HepG2 (cell line): Measurements from ENCODE around the gene ZNF511. TPM values are rescaled to one million over a fixed set of nuclear protein-coding genes. Genes with fewer than 3 reads are reported as not detected.

Experiments
- ATAC-seq: fragments of 200-7000 bp; cut with Tn5 transposase; 3 replicates; pipeline ENCODE4 v1.9.1; 2020; ENCODE audit warnings: mild to moderate bottlenecking, moderate library complexity
- BruUV-seq: library from RNA; stranded (reverse); fragments of 400-500 nt; replicated peaks from 2 replicates; lab custom pipeline; 2021; lab: Mats Ljungman, UMichigan
- CTCF ChIA-PET: fragments of 300-600 bp; formaldehyde crosslinking; extraction: SDS; loops from one replicate; lab custom pipeline; 2021; ENCODE audit warnings: low total read pairs, inconsistent platforms, low intra/inter-chr PET ratio; lab: Yijun Ruan, JAX
- POLR2A ChIA-PET: fragments of 350-600 bp; sonication (Branson Sonifier 250); formaldehyde crosslinking; loops from one replicate; lab custom pipeline; 2020; ENCODE audit warnings: antibody characterized with exemption, inconsistent platforms; lab: Yijun Ruan, JAX
- DNase-seq: peaks from one replicate; pipeline ENCODE4 v3.0.0-alpha.2; 2015; ENCODE audit warnings: low spot score
- FAIRE-seq: peaks from 3 replicates; lab custom pipeline; 2011; peaks lifted over from hg19 to GRCh38; lab: Jason Lieb, UNC
- H2AFZ ChIP-seq: one replicate; pipeline ENCODE4 v1.6.1; 2011; ENCODE audit warnings: low read length, inconsistent platforms
- H3K27ac ChIP-seq: fragments of 300-600 bp; 3 replicates; pipeline ENCODE4 v1.8.0; 2011; ENCODE audit warnings: mixed run types, mild to moderate bottlenecking, mixed read lengths, low read length, inconsistent platforms; ENCODE audit not compliant: insufficient read depth; ENCODE audit errors: extremely low read length
- H3K27me3 ChIP-seq, 2 experiments: fragments of 200-600 bp in 1 of 2; 2 replicates in 1 of 2; 3 replicates in 1 of 2; pipeline versions ENCODE4 v1.6.0 to v1.8.0; 2011; ENCODE audit warnings: low read length in 2 of 2, mild to moderate bottlenecking in 2 of 2, moderate library complexity in 2 of 2, inconsistent platforms in 1 of 2; ENCODE audit not compliant: insufficient read depth in 2 of 2, control insufficient read depth in 1 of 2
- H3K36me3 ChIP-seq, 2 experiments: fragments of 200-600 bp in 1 of 2; replicated peaks in 1 of 2; 2 replicates in 1 of 2; 3 replicates in 1 of 2; pipeline versions ENCODE4 v1.5.1 to v1.8.0; 2011; ENCODE audit warnings: low read length in 2 of 2, inconsistent platforms in 1 of 2; ENCODE audit not compliant: insufficient read depth in 2 of 2, control insufficient read depth in 1 of 2
- H3K4me1 ChIP-seq: 2 replicates; pipeline ENCODE4 v1.5.1; 2012; ENCODE audit warnings: low read length, inconsistent platforms; ENCODE audit not compliant: insufficient read depth
- H3K4me2 ChIP-seq: 2 replicates; pipeline ENCODE4 v1.6.0; 2011; ENCODE audit warnings: low read depth, low read length, inconsistent platforms
- H3K4me3 ChIP-seq, 3 experiments: fragments of 200-600 bp in 1 of 3; sonication (generic), shearing (Covaris generic) in 1 of 3; replicated peaks in 1 of 3; 2 replicates each; pipeline ENCODE4 v1.5.1; 2011 to 2016; ENCODE audit warnings: low read length in 3 of 3, inconsistent platforms in 2 of 3, low read depth in 2 of 3, mild to moderate bottlenecking in 2 of 3, control low read depth in 1 of 3, mixed read lengths in 1 of 3; ENCODE audit not compliant: insufficient read depth in 1 of 3
- H3K79me2 ChIP-seq: one replicate; pipeline ENCODE4 v1.6.1; 2011; ENCODE audit warnings: low read length, inconsistent platforms; ENCODE audit not compliant: insufficient read depth
- H3K9ac ChIP-seq: 2 replicates; pipeline ENCODE4 v1.6.0; 2011; ENCODE audit warnings: mild to moderate bottlenecking, low read depth, low read length, inconsistent platforms; ENCODE audit not compliant: insufficient read depth
- H3K9me3 ChIP-seq: 2 replicates; pipeline ENCODE4 v1.5.1; 2012; ENCODE audit warnings: mild to moderate bottlenecking, low read length
- H4K20me1 ChIP-seq: 2 replicates; pipeline ENCODE4 v1.6.0; 2011; ENCODE audit warnings: inconsistent platforms, mild to moderate bottlenecking, low read length, moderate library complexity; ENCODE audit not compliant: insufficient read depth
- CBFB ChIP-seq: sonication (generic); formaldehyde crosslinking; IDR thresholded peaks from 2 replicates; pipeline ENCODE4 v1.4.0; 2020; ENCODE audit warnings: missing genetic modification reagents
- KMT2A ChIP-seq: sonication (generic); formaldehyde crosslinking; IDR thresholded peaks from 2 replicates; pipeline ENCODE4 v1.4.0; 2020; ENCODE audit warnings: missing genetic modification reagents
- RFX3 ChIP-seq: IDR thresholded peaks from 2 replicates; pipeline ENCODE4 v1.6.1; 2016; ENCODE audit warnings: missing biosample characterization, missing genetic modification reagents
- SALL2 ChIP-seq: sonication (generic); formaldehyde crosslinking; IDR thresholded peaks from 2 replicates; pipeline ENCODE4 v1.8.1; 2023; ENCODE audit warnings: mild to moderate bottlenecking, missing genetic modification reagents, inconsistent platforms
- SIX4 ChIP-seq: sonication (generic); formaldehyde crosslinking; IDR thresholded peaks from 2 replicates; pipeline ENCODE4 v1.4.0; 2020; ENCODE audit warnings: missing genetic modification reagents
- SMAD3 ChIP-seq: sonication (generic); formaldehyde crosslinking; IDR thresholded peaks from 2 replicates; pipeline ENCODE4 v1.4.0; 2020; ENCODE audit warnings: missing genetic modification reagents
- TBL1XR1 ChIP-seq: fragments of 150-350 bp; IDR thresholded peaks from 2 replicates; pipeline ENCODE4 v1.6.1; 2014; ENCODE audit warnings: borderline replicate concordance, low read length; ENCODE audit not compliant: partially characterized antibody
- TCF12 ChIP-seq, 2 experiments: fragments of 450-650 bp in 1 of 2; sonication (generic) in 1 of 2; formaldehyde crosslinking in 1 of 2; IDR thresholded peaks; 2 replicates each; pipeline versions ENCODE4 v1.6.1 to v1.8.0; 2017 to 2022; ENCODE audit warnings: antibody characterized with exemption in 1 of 2, mild to moderate bottlenecking in 1 of 2, missing genetic modification reagents in 1 of 2, moderate library complexity in 1 of 2
- ZFP36L1 ChIP-seq: sonication (generic); formaldehyde crosslinking; IDR thresholded peaks from 2 replicates; pipeline ENCODE4 v1.8.0; 2022; ENCODE audit warnings: mild to moderate bottlenecking, missing genetic modification reagents, moderate library complexity
- ZNF225 ChIP-seq: sonication (generic); formaldehyde crosslinking; IDR thresholded peaks from 2 replicates; pipeline ENCODE4 v1.4.0; 2020; ENCODE audit warnings: mild to moderate bottlenecking, missing genetic modification reagents
- ZNF260 ChIP-seq: sonication (generic); formaldehyde crosslinking; IDR thresholded peaks from 2 replicates; pipeline ENCODE4 v1.4.0; 2020; ENCODE audit warnings: missing genetic modification reagents, low read depth, mild to moderate bottlenecking, borderline replicate concordance
- ZNF274 ChIP-seq: sonication (generic); formaldehyde crosslinking; IDR thresholded peaks from 2 replicates; pipeline ENCODE4 v1.5.1; 2020; ENCODE audit warnings: mild to moderate bottlenecking, missing genetic modification reagents
- ZNF329 ChIP-seq: sonication (generic); formaldehyde crosslinking; IDR thresholded peaks from 2 replicates; pipeline ENCODE4 v1.9.0; 2021; ENCODE audit warnings: low read depth, mild to moderate bottlenecking, missing genetic modification reagents
- ZNF737 ChIP-seq: sonication (generic); formaldehyde crosslinking; IDR thresholded peaks from 2 replicates; pipeline ENCODE4 v1.5.0; 2020; ENCODE audit warnings: missing genetic modification reagents, mild to moderate bottlenecking, borderline replicate concordance
- WGBS: methylation state at CpG from one replicate; pipeline ENCODE4 v1.1.6; 2017; ENCODE audit warnings: low lambda C conversion rate; 5-methylcytosine and 5-hydroxymethylcytosine counted together
- in situ Hi-C: cut with HindIII; loops from 2 replicates; pipeline ENCODE4 v1.10.0; 2017; ENCODE audit warnings: low pct_unique_long_range_greater_than_20kb; ENCODE audit not compliant: extremely low pct_ligation_motif_present
- intact Hi-C: fragments of 100-400 bp; cut with micrococcal nuclease; formaldehyde crosslinking; loops from one replicate; pipeline ENCODE4 v1.10.0; 2022; ENCODE audit not compliant: unreplicated experiment
- polyA plus RNA-seq, 8 experiments: library from polyadenylated mRNA; depleted of rRNA in 3 of 8; stranded (reverse) in 7 of 8; unstranded in 1 of 8; fragments of >200 nt; fragmentation: Illumina TruSeq in 4 of 8; extraction: Trizol in 4 of 8; gene quantifications; 2 replicates each; pipeline versions ENCODE4 v1.2.1 to v1.2.3, GENCODE V29; 2011 to 2016; ENCODE audit warnings: low read depth in 4 of 8, missing spikeins in 1 of 8, mixed read lengths in 1 of 8; ENCODE audit not compliant: insufficient read depth in 1 of 8
- total RNA-seq, 5 experiments: library from RNA; depleted of rRNA; stranded (reverse); fragments of >200 nt; fragmentation: Illumina TruSeq; extraction: Trizol; gene quantifications; 2 replicates each; pipeline ENCODE4 v1.2.3, GENCODE V29; 2016; ENCODE audit warnings: low read depth in 1 of 5
- TF ChIP-seq, protein P1 (sequence below): sonication (generic); formaldehyde crosslinking; IDR thresholded peaks from 2 replicates; pipeline ENCODE4 v1.5.0; 2020; ENCODE audit warnings: mild to moderate bottlenecking, missing genetic modification reagents, borderline replicate concordance
- TF ChIP-seq, protein P2 (sequence below): sonication (generic); formaldehyde crosslinking; IDR thresholded peaks from 2 replicates; pipeline ENCODE4 v1.4.0; 2020; ENCODE audit warnings: mild to moderate bottlenecking, missing genetic modification reagents

Gene ZNF511
- total and polyA plus RNA-seq, 2 of the 13 experiments (the other 11 are each of a cell fraction or from before 2014, with no cell fraction given): 35.6 to 66.4 TPM

DNA sequence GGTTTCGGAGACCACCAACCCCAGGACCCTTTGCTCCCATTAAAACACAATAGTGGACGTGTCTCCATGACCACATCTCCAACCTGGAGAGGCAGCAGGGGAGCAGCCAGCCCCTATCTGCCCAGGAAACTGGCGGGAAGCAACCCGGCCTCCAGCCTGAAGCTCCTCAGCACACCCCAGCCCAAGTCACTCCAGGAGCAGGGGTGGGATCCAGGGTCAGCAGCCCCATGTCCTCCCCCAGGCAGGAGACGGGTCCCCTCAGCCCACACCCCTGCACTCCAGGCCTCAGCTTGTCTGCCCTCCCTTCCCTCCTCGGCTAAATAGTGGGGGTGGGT is 32.6 kb upstream of the ZNF511 start:
- Histone ChIP-seq H2AFZ (no peak overlapping the region), H3K27ac (no peak overlapping the region), H3K27me3 (peaks cover 0 to 21% of the 10 kb centered on the region in 2 experiments; a peak in 3 of 5 replicates), H3K36me3 (peaks cover 3 to 11% of the 10 kb centered on the region in 2 experiments; a peak in 2 of 5 replicates), H3K79me2 (no peaks in the 10 kb centered on the region), H3K9me3 (no peaks in the 10 kb centered on the region), H4K20me1 (peaks cover 7% of the 10 kb centered on the region; the same call in 1 of the 2 replicates), H3K9ac (no peak overlapping the region), H3K4me1 (peaks cover 23% of the 10 kb centered on the region), H3K4me3 (no peak overlapping the region), H3K4me2 (no peak overlapping the region)
- ChIA-PET POLR2A (no interaction called here), CTCF (no interaction called here)
- intact Hi-C loops (no loop called here), in situ Hi-C loops (no loop called here)
- FAIRE-seq (no peak), DNase-seq (no peak), ATAC-seq (no peak)
- WGBS: 86% methylated on average over 1 of the region's 6 CpGs
- BruUV-seq: no TSS peak
- TF ChIP-seq ZFP36L1 (CRISPR knock-in tag) (no peak), CBFB (no peak), ZNF737 (no peak), SMAD3 (CRISPR knock-in tag) (no peak), ZNF225 (CRISPR knock-in tag) (no peak), ZNF274 (CRISPR knock-in tag) (no peak), RFX3 (CRISPR knock-in tag) (no peak), ZNF260 (no peak), ZNF329 (CRISPR knock-in tag) (no peak), KMT2A (CRISPR knock-in tag) (no peak), TCF12 (IDR thresholded peaks at IDR 0.05) (no peak), TCF12 (CRISPR knock-in tag; IDR thresholded peaks at IDR 0.05) (no peak), SALL2 (CRISPR knock-in tag) (no peak), SIX4 (CRISPR knock-in tag) (no peak), TBL1XR1 (no peak)
- TF ChIP-seq, protein P1, sequence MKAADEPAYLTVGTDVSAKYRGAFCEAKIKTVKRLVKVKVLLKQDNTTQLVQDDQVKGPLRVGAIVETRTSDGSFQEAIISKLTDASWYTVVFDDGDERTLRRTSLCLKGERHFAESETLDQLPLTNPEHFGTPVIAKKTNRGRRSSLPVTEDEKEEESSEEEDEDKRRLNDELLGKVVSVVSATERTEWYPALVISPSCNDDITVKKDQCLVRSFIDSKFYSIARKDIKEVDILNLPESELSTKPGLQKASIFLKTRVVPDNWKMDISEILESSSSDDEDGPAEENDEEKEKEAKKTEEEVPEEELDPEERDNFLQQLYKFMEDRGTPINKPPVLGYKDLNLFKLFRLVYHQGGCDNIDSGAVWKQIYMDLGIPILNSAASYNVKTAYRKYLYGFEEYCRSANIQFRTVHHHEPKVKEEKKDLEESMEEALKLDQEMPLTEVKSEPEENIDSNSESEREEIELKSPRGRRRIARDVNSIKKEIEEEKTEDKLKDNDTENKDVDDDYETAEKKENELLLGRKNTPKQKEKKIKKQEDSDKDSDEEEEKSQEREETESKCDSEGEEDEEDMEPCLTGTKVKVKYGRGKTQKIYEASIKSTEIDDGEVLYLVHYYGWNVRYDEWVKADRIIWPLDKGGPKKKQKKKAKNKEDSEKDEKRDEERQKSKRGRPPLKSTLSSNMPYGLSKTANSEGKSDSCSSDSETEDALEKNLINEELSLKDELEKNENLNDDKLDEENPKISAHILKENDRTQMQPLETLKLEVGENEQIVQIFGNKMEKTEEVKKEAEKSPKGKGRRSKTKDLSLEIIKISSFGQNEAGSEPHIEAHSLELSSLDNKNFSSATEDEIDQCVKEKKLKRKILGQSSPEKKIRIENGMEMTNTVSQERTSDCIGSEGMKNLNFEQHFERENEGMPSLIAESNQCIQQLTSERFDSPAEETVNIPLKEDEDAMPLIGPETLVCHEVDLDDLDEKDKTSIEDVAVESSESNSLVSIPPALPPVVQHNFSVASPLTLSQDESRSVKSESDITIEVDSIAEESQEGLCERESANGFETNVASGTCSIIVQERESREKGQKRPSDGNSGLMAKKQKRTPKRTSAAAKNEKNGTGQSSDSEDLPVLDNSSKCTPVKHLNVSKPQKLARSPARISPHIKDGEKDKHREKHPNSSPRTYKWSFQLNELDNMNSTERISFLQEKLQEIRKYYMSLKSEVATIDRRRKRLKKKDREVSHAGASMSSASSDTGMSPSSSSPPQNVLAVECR (CRISPR knock-in tag): no peak
- TF ChIP-seq, protein P2, sequence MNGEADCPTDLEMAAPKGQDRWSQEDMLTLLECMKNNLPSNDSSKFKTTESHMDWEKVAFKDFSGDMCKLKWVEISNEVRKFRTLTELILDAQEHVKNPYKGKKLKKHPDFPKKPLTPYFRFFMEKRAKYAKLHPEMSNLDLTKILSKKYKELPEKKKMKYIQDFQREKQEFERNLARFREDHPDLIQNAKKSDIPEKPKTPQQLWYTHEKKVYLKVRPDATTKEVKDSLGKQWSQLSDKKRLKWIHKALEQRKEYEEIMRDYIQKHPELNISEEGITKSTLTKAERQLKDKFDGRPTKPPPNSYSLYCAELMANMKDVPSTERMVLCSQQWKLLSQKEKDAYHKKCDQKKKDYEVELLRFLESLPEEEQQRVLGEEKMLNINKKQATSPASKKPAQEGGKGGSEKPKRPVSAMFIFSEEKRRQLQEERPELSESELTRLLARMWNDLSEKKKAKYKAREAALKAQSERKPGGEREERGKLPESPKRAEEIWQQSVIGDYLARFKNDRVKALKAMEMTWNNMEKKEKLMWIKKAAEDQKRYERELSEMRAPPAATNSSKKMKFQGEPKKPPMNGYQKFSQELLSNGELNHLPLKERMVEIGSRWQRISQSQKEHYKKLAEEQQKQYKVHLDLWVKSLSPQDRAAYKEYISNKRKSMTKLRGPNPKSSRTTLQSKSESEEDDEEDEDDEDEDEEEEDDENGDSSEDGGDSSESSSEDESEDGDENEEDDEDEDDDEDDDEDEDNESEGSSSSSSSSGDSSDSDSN: no peak
